GM19438 (cell line): ENCODE measurements around the gene SHF.

ENCODE experiments used
- ATAC-seq: cut with Tn5 transposase; IDR thresholded peaks from one replicate; pipeline ENCODE4 v1.9.1; 2021; ENCODE audit warnings: low read depth; ENCODE audit not compliant: unreplicated experiment

SHF gene

GRCh38 chr15:45174069-45174468 lies 13.7 kb downstream of the SHF start:
- no peak for ATAC-seq

- no peak for ATAC-seq
Measured at GRCh38 chr15:45171912-45172311, 15.9 kb downstream of the SHF start.

GRCh38 chr15:45169608-45170480 lies 17.9 kb downstream of the SHF start:
- ATAC-seq, result no peak

- no peak for ATAC-seq
Measured at GRCh38 chr15:45168751-45169551, 18.8 kb downstream of the SHF start.

- ATAC-seq, result no peak
Measured at GRCh38 chr15:45168286-45168685, 19.5 kb downstream of the SHF start.

GRCh38 chr15:45167631-45168205 lies 20.0 kb downstream of the SHF start:
- no peak for ATAC-seq

GRCh38 chr15:45166834-45167630 lies 20.7 kb downstream of the SHF start:
- peak; percentile 93 for ATAC-seq

- ATAC-seq, result no peak
Measured at GRCh38 chr15:45165536-45165935, 22.2 kb downstream of the SHF start.

- ATAC-seq, result no peak
Measured at GRCh38 chr15:45164914-45165313, 22.9 kb downstream of the SHF start.

GRCh38 chr15:45163508-45163856 lies 24.3 kb downstream of the SHF start:
- no peak for ATAC-seq

- no peak for ATAC-seq
Measured at GRCh38 chr15:45162771-45163507, 24.8 kb downstream of the SHF start.

- ATAC-seq, result no peak
Measured at GRCh38 chr15:45161666-45162065, 26.1 kb downstream of the SHF start.

- ATAC-seq, result no peak
Measured at GRCh38 chr15:45157974-45158373, 29.8 kb downstream of the SHF start.

- ATAC-seq, result no peak
Measured at GRCh38 chr15:45156744-45157455, 30.9 kb downstream of the SHF start.

GRCh38 chr15:45155739-45156138 lies 32.0 kb downstream of the SHF start:
- no peak for ATAC-seq

- no peak for ATAC-seq
Measured at GRCh38 chr15:45151998-45152828, 35.6 kb downstream of the SHF start.

GRCh38 chr15:45150997-45151396 lies 36.8 kb downstream of the SHF start:
- no peak for ATAC-seq

- no peak for ATAC-seq
Measured at GRCh38 chr15:45150481-45150880, 37.3 kb downstream of the SHF start.
